ENCODE results near the gene FDXR.
A peak's percentile ranks its signal among the peaks of the same experiment; 100 is the strongest.

FDXR gene

GRCh38 chr17:74877592-74878548 is 5.1 kb upstream of the FDXR start:
- TF ChIP-seq ZNF384 (IDR thresholded peaks at IDR 0.05) (no peak), LEF1 (IDR thresholded peaks at IDR 0.05; ENCODE audit: borderline replicate concordance) (no peak), L3MBTL2 (conservative IDR thresholded peaks at IDR 0.05) (no peak), ARNT (IDR thresholded peaks at IDR 0.05) (no peak), SUZ12 (IDR thresholded peaks at IDR 0.05) (no peak), FOXK2 (IDR thresholded peaks at IDR 0.05) (no peak), ELF4 (IDR thresholded peaks at IDR 0.05) (no peak), NFRKB (IDR thresholded peaks at IDR 0.05) (no peak), TARDBP (IDR thresholded peaks at IDR 0.05) (no peak), HDGF (IDR thresholded peaks at IDR 0.05; ENCODE audit: borderline replicate concordance) (no peak), CTBP1 (IDR thresholded peaks at IDR 0.05; ENCODE audit: borderline replicate concordance) (no peak), BHLHE40 (IDR thresholded peaks at IDR 0.05; ENCODE audit: borderline replicate concordance) (no peak), PKNOX1 (IDR thresholded peaks at IDR 0.05) (no peak), SP1 (IDR thresholded peaks at IDR 0.05) (no peak), FOXA1 (IDR thresholded peaks at IDR 0.05) (no peak), FOXM1 (IDR thresholded peaks at IDR 0.05; ENCODE audit: borderline replicate concordance) (no peak)
- DNase-seq (ENCODE audit: extremely low spot score) = no peak
- CTCF ChIA-PET = interaction anchor here (1.2 kb wide), 1 partner anchor 83 kb away, joined by 3 read pairs; no protein-coding TSS in a partner anchor
- POLR2A ChIA-PET = interaction anchor here (1.0 to 1.5 kb wide), 2 partner anchors 26 to 134 kb away, joined by 3 to 6 read pairs; partner anchors contain the start of gene MRPL58

GRCh38 chr17:74875977-74876593 is 3.3 kb upstream of the FDXR start:
- no peak for DNase-seq (ENCODE audit: extremely low spot score)
- TF ChIP-seq NFRKB (IDR thresholded peaks at IDR 0.05) = no peak
- no peak for TF ChIP-seq ZNF384 (IDR thresholded peaks at IDR 0.05)
- no peak for TF ChIP-seq LEF1 (IDR thresholded peaks at IDR 0.05; ENCODE audit: borderline replicate concordance)
- TF ChIP-seq SP1 (IDR thresholded peaks at IDR 0.05) = no peak
- no peak for TF ChIP-seq FOXA1 (IDR thresholded peaks at IDR 0.05)
- TF ChIP-seq CTBP1 (IDR thresholded peaks at IDR 0.05; ENCODE audit: borderline replicate concordance) = no peak
- TF ChIP-seq SUZ12 (IDR thresholded peaks at IDR 0.05) = no peak
- no peak for TF ChIP-seq FOXM1 (IDR thresholded peaks at IDR 0.05; ENCODE audit: borderline replicate concordance)
- CTCF ChIA-PET = no interaction called here
- POLR2A ChIA-PET = no interaction called here

GRCh38 chr17:74875155-74875976 is 2.6 kb upstream of the FDXR start:
- ChIA-PET POLR2A (interaction anchor here (1.4 to 1.6 kb wide), 2 partner anchors 13 to 20 kb away, joined by 4 to 5 read pairs; no protein-coding TSS in a partner anchor), CTCF (interaction anchor here (0.9 to 2.1 kb wide), 3 partner anchors 10 to 239 kb away, joined by 3 to 5 read pairs (median 4); no protein-coding TSS in a partner anchor)
- DNase-seq (ENCODE audit: extremely low spot score) = no peak
- TF ChIP-seq L3MBTL2 (conservative IDR thresholded peaks at IDR 0.05) (no peak), HDGF (IDR thresholded peaks at IDR 0.05; ENCODE audit: borderline replicate concordance) (no peak), PKNOX1 (IDR thresholded peaks at IDR 0.05) (no peak), FOXK2 (IDR thresholded peaks at IDR 0.05) (no peak), ARNT (IDR thresholded peaks at IDR 0.05) (no peak), SP1 (IDR thresholded peaks at IDR 0.05) (no peak)

- no peak for DNase-seq (ENCODE audit: extremely low spot score)
- ChIA-PET POLR2A (interaction anchor here (1.0 to 1.6 kb wide), 4 partner anchors 14 to 235 kb away, joined by 3 to 5 read pairs (median 4); partner anchors contain the start of gene ARMC7), CTCF (interaction anchor here (0.9 to 2.1 kb wide), 3 partner anchors 9 to 240 kb away, joined by 3 to 5 read pairs (median 4); no protein-coding TSS in a partner anchor)
- no peak for TF ChIP-seq ARNT (IDR thresholded peaks at IDR 0.05)
- no peak for TF ChIP-seq ZNF384 (IDR thresholded peaks at IDR 0.05)
- TF ChIP-seq LEF1 (IDR thresholded peaks at IDR 0.05; ENCODE audit: borderline replicate concordance) = no peak
- no peak for TF ChIP-seq ELF4 (IDR thresholded peaks at IDR 0.05)
- no peak for TF ChIP-seq FOXK2 (IDR thresholded peaks at IDR 0.05)
- TF ChIP-seq BHLHE40 (IDR thresholded peaks at IDR 0.05; ENCODE audit: borderline replicate concordance) = no peak
- no peak for TF ChIP-seq CTBP1 (IDR thresholded peaks at IDR 0.05; ENCODE audit: borderline replicate concordance)
- TF ChIP-seq FOXM1 (IDR thresholded peaks at IDR 0.05; ENCODE audit: borderline replicate concordance) = no peak
- TF ChIP-seq HDGF (IDR thresholded peaks at IDR 0.05; ENCODE audit: borderline replicate concordance) = no peak
- TF ChIP-seq NFRKB (IDR thresholded peaks at IDR 0.05) = no peak
Observed at GRCh38 chr17:74874615-74875037, 1.8 kb upstream of the FDXR start.

- CTCF ChIA-PET = interaction anchor here (0.5 to 2.3 kb wide), 9 partner anchors 9 to 875 kb away, joined by 3 to 8 read pairs (median 4); no protein-coding TSS in a partner anchor
- POLR2A ChIA-PET = interaction anchor here (1.0 to 2.4 kb wide), 19 partner anchors 9 to 333 kb away, joined by 3 to 36 read pairs (median 8); partner anchors contain the start of genes ARMC7, HID1, NAT9 and USH1G
- DNase-seq (ENCODE audit: extremely low spot score) = peak; percentile 40
- TF ChIP-seq FOXA1 (IDR thresholded peaks at IDR 0.05) = no peak
- no peak for TF ChIP-seq SP1 (IDR thresholded peaks at IDR 0.05)
- no peak for TF ChIP-seq L3MBTL2 (conservative IDR thresholded peaks at IDR 0.05)
- no peak for TF ChIP-seq ZNF384 (IDR thresholded peaks at IDR 0.05)
Observed at GRCh38 chr17:74873874-74874614, 1.2 kb upstream of the FDXR start.
